Activated naive CD4-positive, alpha-beta T cell treated with anti-CD3 and anti-CD28 coated beads, Interleukin-2, amount 50 U/mL, for 72 hours (primary cell): ENCODE results near the gene TMEM186. TPM values are rescaled to one million over a fixed set of nuclear protein-coding genes. Genes with fewer than 3 reads are reported as not detected.
A peak's percentile ranks its signal among the peaks of the same experiment; 100 is the strongest.
"Not testable (repeated sequence)": the region's sequence is repeated elsewhere in the genome, so short reads cannot be mapped to it uniquely, and the experiment has no call there.

Experiments
- ATAC-seq, 2 donors: fragments of 150-1000 bp; cut with Tn5 transposase; 2 replicates each; pipeline ENCODE4 v1.10.0; 2021; ENCODE audit warnings: mild to moderate bottlenecking in 2 of 2, moderate library complexity in 2 of 2
- DNase-seq, 2 donors: peaks; one replicate each; pipeline ENCODE4 v3.0.0; 2021 to 2022; ENCODE audit warnings: low spot score in 2 of 2
- H3K27ac Mint-ChIP-seq, 2 donors: one replicate each; pipeline ENCODE4 v1.8.0; 2022; ENCODE audit warnings: mild to moderate bottlenecking in 2 of 2, mixed read lengths in 2 of 2
- H3K36me3 Mint-ChIP-seq, 2 donors: one replicate each; pipeline ENCODE4 v1.8.0; 2022; ENCODE audit warnings: mixed read lengths in 2 of 2
- H3K9me3 Mint-ChIP-seq, 2 donors: one replicate each; pipeline ENCODE4 v1.8.0; 2022; ENCODE audit warnings: mixed read lengths in 2 of 2
- total RNA-seq, 2 donors: library from RNA; stranded (reverse); gene quantifications; one replicate each; pipeline ENCODE4 v1.2.3, GENCODE V29; 2022

The TMEM186 gene
- total RNA-seq, 2 donors from 2014 or later, result 15.1 to 19.8 TPM

GRCh38 chr16:8818504-8819270 is 21.2 kb upstream of the TMEM186 start:
- no peaks in the 10 kb centered on the region for H3K9me3 Mint-ChIP-seq
- H3K36me3 Mint-ChIP-seq, result peaks cover 27 to 29% of the 10 kb centered on the region in 2 donors
- ATAC-seq, result peak in 1 of 2 donors; percentile 44
- H3K27ac Mint-ChIP-seq, result peak overlapping the region in 1 of 2 donors; percentile 90
- DNase-seq, result no peak

- peaks cover 27 to 37% of the 10 kb centered on the region in 2 donors for H3K36me3 Mint-ChIP-seq
- peak overlapping the region in 1 of 2 donors; percentile 90 for H3K27ac Mint-ChIP-seq
- H3K9me3 Mint-ChIP-seq, result no peaks in the 10 kb centered on the region
- no peak for DNase-seq
- ATAC-seq, result peak; percentile 56 to 75
Observed at GRCh38 chr16:8816967-8817655, 19.7 kb upstream of the TMEM186 start.

- ATAC-seq (peak in 1 of 2 donors; percentile 18), DNase-seq (no peak)
- H3K27ac Mint-ChIP-seq, result peak overlapping the region; percentile 25 to 85
- peaks cover 20 to 37% of the 10 kb centered on the region in 2 donors for H3K36me3 Mint-ChIP-seq
- no peaks in the 10 kb centered on the region for H3K9me3 Mint-ChIP-seq
Observed at GRCh38 chr16:8814095-8814806, 16.8 kb upstream of the TMEM186 start.

- H3K27ac Mint-ChIP-seq, result no peak overlapping the region
- DNase-seq, result no peak
Observed at GRCh38 chr16:8812162-8812843, 14.9 kb upstream of the TMEM186 start.

GRCh38 chr16:8808613-8809353 is 11.3 kb upstream of the TMEM186 start:
- Mint-ChIP-seq H3K9me3 (no peaks in the 10 kb centered on the region), H3K27ac (no peak overlapping the region), H3K36me3 (peaks cover 13 to 34% of the 10 kb centered on the region in 2 donors)
- DNase-seq (no peak), ATAC-seq (no peak)

More at GRCh38 chr16:8812162-8812843, 14.9 kb upstream of the TMEM186 start:
- Mint-ChIP-seq H3K9me3 (no peaks in the 10 kb centered on the region), H3K36me3 (peaks cover 16 to 41% of the 10 kb centered on the region in 2 donors)
- ATAC-seq, result no peak

- no peak for DNase-seq
- ATAC-seq, result no peak
- no peaks in the 10 kb centered on the region for H3K9me3 Mint-ChIP-seq
- no peak overlapping the region for H3K27ac Mint-ChIP-seq
- H3K36me3 Mint-ChIP-seq, result peaks cover 17 to 33% of the 10 kb centered on the region in 2 donors
Observed at GRCh38 chr16:8808009-8808408, 10.6 kb upstream of the TMEM186 start.

- ATAC-seq (no peak), DNase-seq (no peak)
- Mint-ChIP-seq H3K9me3 (no peaks in the 10 kb centered on the region), H3K36me3 (peaks cover 22 to 38% of the 10 kb centered on the region in 2 donors), H3K27ac (no peak overlapping the region)
Observed at GRCh38 chr16:8807189-8807588, 9.8 kb upstream of the TMEM186 start.

- peaks cover 25 to 46% of the 10 kb centered on the region in 2 donors for H3K36me3 Mint-ChIP-seq
- H3K9me3 Mint-ChIP-seq, result no peaks in the 10 kb centered on the region
- H3K27ac Mint-ChIP-seq, result peak overlapping the region in 1 of 2 donors; percentile 79
- DNase-seq (no peak), ATAC-seq (no peak)
Observed at GRCh38 chr16:8806272-8806983, 9.0 kb upstream of the TMEM186 start.

GRCh38 chr16:8804313-8804712 is 6.9 kb upstream of the TMEM186 start:
- no peak overlapping the region for H3K27ac Mint-ChIP-seq
- H3K36me3 Mint-ChIP-seq, result peaks cover 25 to 49% of the 10 kb centered on the region in 2 donors
- no peak for DNase-seq

GRCh38 chr16:8803733-8804132 is 6.3 kb upstream of the TMEM186 start:
- DNase-seq, H3K9me3 Mint-ChIP-seq, ATAC-seq, H3K27ac Mint-ChIP-seq: not testable (repeated sequence)
- peaks cover 21 to 50% of the 10 kb centered on the region in 2 donors for H3K36me3 Mint-ChIP-seq

More at GRCh38 chr16:8804313-8804712, 6.9 kb upstream of the TMEM186 start:
- no peak for ATAC-seq
- H3K9me3 Mint-ChIP-seq, result no peaks in the 10 kb centered on the region

- no peak overlapping the region for H3K27ac Mint-ChIP-seq
- H3K9me3 Mint-ChIP-seq, result no peaks in the 10 kb centered on the region
- ATAC-seq (no peak), DNase-seq (no peak)
- peaks cover 32 to 54% of the 10 kb centered on the region in 2 donors for H3K36me3 Mint-ChIP-seq
Observed at GRCh38 chr16:8801701-8802100, 4.3 kb upstream of the TMEM186 start.

GRCh38 chr16:8798535-8799157 is 1.2 kb upstream of the TMEM186 start:
- Mint-ChIP-seq H3K27ac (peak overlapping the region; percentile 93 to 99), H3K9me3 (no peaks in the 10 kb centered on the region), H3K36me3 (peaks cover 30 to 41% of the 10 kb centered on the region in 2 donors)
- DNase-seq, result no peak
- no peak for ATAC-seq

- Mint-ChIP-seq H3K9me3 (no peaks in the 10 kb centered on the region), H3K36me3 (peaks cover 26 to 38% of the 10 kb centered on the region in 2 donors), H3K27ac (peak overlapping the region; percentile 93 to 99)
- no peak for DNase-seq
- peak; percentile 23 to 49 for ATAC-seq
Observed at GRCh38 chr16:8798174-8798527, 712 bp upstream of the TMEM186 start.

- ATAC-seq (peak in 1 of 2 donors; percentile 0), DNase-seq (no peak)
- H3K36me3 Mint-ChIP-seq, result peaks cover 17 to 23% of the 10 kb centered on the region in 2 donors
- peak overlapping the region; percentile 93 to 99 for H3K27ac Mint-ChIP-seq
- no peaks in the 10 kb centered on the region for H3K9me3 Mint-ChIP-seq
Observed at GRCh38 chr16:8796469-8797363, 723 bp downstream of the TMEM186 start.
